ENCODE results near the gene AHSP.
"Not testable (repeated sequence)": the region's sequence is repeated elsewhere in the genome, so short reads cannot be mapped to it uniquely, and the experiment has no call there.

Gene AHSP

GRCh38 chr16:31530405-31530804 lies 2.7 kb downstream of the AHSP start:
- H3K36me3 Mint-ChIP-seq (ENCODE audit: low read depth): no peaks in the 10 kb centered on the region
- intact Hi-C loops (cut with micrococcal nuclease): no loop called here
- H3K4me1 Mint-ChIP-seq (ENCODE audit: low read depth): no peaks in the 10 kb centered on the region
- H3K9me3 Mint-ChIP-seq: no peaks in the 10 kb centered on the region
- H3K27me3 Mint-ChIP-seq: peaks cover 33% of the 10 kb centered on the region
- H3K4me3 Mint-ChIP-seq: no peak overlapping the region
- H3K27ac Mint-ChIP-seq: no peak overlapping the region

GRCh38 chr16:31531096-31531495 lies 3.4 kb downstream of the AHSP start:
- Mint-ChIP-seq H3K27me3 (peaks cover 38% of the 10 kb centered on the region), H3K4me3 (no peak overlapping the region), H3K27ac (no peak overlapping the region), H3K36me3 (ENCODE audit: low read depth) (no peaks in the 10 kb centered on the region), H3K4me1 (ENCODE audit: low read depth) (no peaks in the 10 kb centered on the region), H3K9me3 (no peaks in the 10 kb centered on the region)
- intact Hi-C loops (cut with micrococcal nuclease): no loop called here

GRCh38 chr16:31532120-31532519 lies 4.4 kb downstream of the AHSP start:
- H3K27ac Mint-ChIP-seq: no peak overlapping the region
- no peak overlapping the region for H3K4me3 Mint-ChIP-seq
- H3K4me1 Mint-ChIP-seq (ENCODE audit: low read depth): no peaks in the 10 kb centered on the region
- intact Hi-C loops (cut with micrococcal nuclease): no loop called here
- H3K9me3 Mint-ChIP-seq: no peaks in the 10 kb centered on the region
- H3K36me3 Mint-ChIP-seq (ENCODE audit: low read depth): no peaks in the 10 kb centered on the region
- H3K27me3 Mint-ChIP-seq: peaks cover 45% of the 10 kb centered on the region

GRCh38 chr16:31532896-31533295 lies 5.2 kb downstream of the AHSP start:
- Mint-ChIP-seq H3K4me1 (ENCODE audit: low read depth) (peaks cover 5% of the 10 kb centered on the region), H3K36me3 (ENCODE audit: low read depth) (no peaks in the 10 kb centered on the region), H3K27ac (no peak overlapping the region), H3K27me3 (peaks cover 49% of the 10 kb centered on the region), H3K9me3 (no peaks in the 10 kb centered on the region), H3K4me3 (no peak overlapping the region)
- intact Hi-C loops (cut with micrococcal nuclease): no loop called here

GRCh38 chr16:31535737-31536136 lies 8.0 kb downstream of the AHSP start:
- Mint-ChIP-seq H3K4me3 (no peak overlapping the region), H3K36me3 (ENCODE audit: low read depth) (no peaks in the 10 kb centered on the region), H3K4me1 (ENCODE audit: low read depth) (peaks cover 5% of the 10 kb centered on the region), H3K27ac (no peak overlapping the region), H3K9me3 (peaks cover 23% of the 10 kb centered on the region), H3K27me3 (peaks cover 51% of the 10 kb centered on the region)
- intact Hi-C loops (cut with micrococcal nuclease): no loop called here

- Mint-ChIP-seq H3K4me3 (peak overlapping the region; percentile 75), H3K27ac (no peak overlapping the region), H3K4me1 (ENCODE audit: low read depth) (peaks cover 5% of the 10 kb centered on the region), H3K9me3 (peaks cover 28% of the 10 kb centered on the region), H3K27me3 (peaks cover 52% of the 10 kb centered on the region), H3K36me3 (ENCODE audit: low read depth) (no peaks in the 10 kb centered on the region)
- intact Hi-C loops (cut with micrococcal nuclease): no loop called here
Observed at GRCh38 chr16:31536804-31537361, 9.2 kb downstream of the AHSP start.

GRCh38 chr16:31537362-31538242 lies 9.9 kb downstream of the AHSP start:
- intact Hi-C loops (cut with micrococcal nuclease): no loop called here
- H3K36me3 Mint-ChIP-seq (ENCODE audit: low read depth): no peaks in the 10 kb centered on the region
- H3K4me3 Mint-ChIP-seq: peak overlapping the region; percentile 75
- H3K9me3 Mint-ChIP-seq: peaks cover 35% of the 10 kb centered on the region
- peaks cover 52% of the 10 kb centered on the region for H3K27me3 Mint-ChIP-seq
- peaks cover 5% of the 10 kb centered on the region for H3K4me1 Mint-ChIP-seq (ENCODE audit: low read depth)
- no peak overlapping the region for H3K27ac Mint-ChIP-seq

- H3K27ac Mint-ChIP-seq; H3K4me3 Mint-ChIP-seq; H3K4me1 Mint-ChIP-seq (ENCODE audit: low read depth); H3K36me3 Mint-ChIP-seq (ENCODE audit: low read depth); intact Hi-C loops (cut with micrococcal nuclease): not testable (repeated sequence)
- H3K27me3 Mint-ChIP-seq: peaks cover 52% of the 10 kb centered on the region
- H3K9me3 Mint-ChIP-seq: peaks cover 41% of the 10 kb centered on the region
Observed at GRCh38 chr16:31538243-31538598, 10.5 kb downstream of the AHSP start.

- Mint-ChIP-seq H3K27me3 (peaks cover 49% of the 10 kb centered on the region), H3K9me3 (peaks cover 52% of the 10 kb centered on the region)
- H3K27ac Mint-ChIP-seq; H3K4me1 Mint-ChIP-seq (ENCODE audit: low read depth); H3K4me3 Mint-ChIP-seq; intact Hi-C loops (cut with micrococcal nuclease); H3K36me3 Mint-ChIP-seq (ENCODE audit: low read depth): not testable (repeated sequence)
Observed at GRCh38 chr16:31539762-31540161, 12.1 kb downstream of the AHSP start.

GRCh38 chr16:31542763-31543162 lies 15.1 kb downstream of the AHSP start:
- Mint-ChIP-seq H3K27me3 (peaks cover 28% of the 10 kb centered on the region), H3K4me1 (ENCODE audit: low read depth) (peaks cover 1% of the 10 kb centered on the region), H3K9me3 (peaks cover 54% of the 10 kb centered on the region), H3K4me3 (no peak overlapping the region), H3K36me3 (ENCODE audit: low read depth) (no peaks in the 10 kb centered on the region), H3K27ac (no peak overlapping the region)
- intact Hi-C loops (cut with micrococcal nuclease): no loop called here

- no peak overlapping the region for H3K4me3 Mint-ChIP-seq
- H3K4me1 Mint-ChIP-seq (ENCODE audit: low read depth): peaks cover 7% of the 10 kb centered on the region
- peaks cover 6% of the 10 kb centered on the region for H3K27me3 Mint-ChIP-seq
- no peaks in the 10 kb centered on the region for H3K36me3 Mint-ChIP-seq (ENCODE audit: low read depth)
- intact Hi-C loops (cut with micrococcal nuclease): no loop called here
- no peaks in the 10 kb centered on the region for H3K9me3 Mint-ChIP-seq
- no peak overlapping the region for H3K27ac Mint-ChIP-seq
Observed at GRCh38 chr16:31561426-31562233, 33.9 kb downstream of the AHSP start.

- H3K36me3 Mint-ChIP-seq (ENCODE audit: low read depth): no peaks in the 10 kb centered on the region
- H3K27me3 Mint-ChIP-seq: peaks cover 38% of the 10 kb centered on the region
- intact Hi-C loops (cut with micrococcal nuclease): no loop called here
- H3K4me1 Mint-ChIP-seq (ENCODE audit: low read depth): peaks cover 11% of the 10 kb centered on the region
- peak overlapping the region; percentile 67 for H3K4me3 Mint-ChIP-seq
- peaks cover 5% of the 10 kb centered on the region for H3K9me3 Mint-ChIP-seq
- H3K27ac Mint-ChIP-seq: no peak overlapping the region
Observed at GRCh38 chr16:31568577-31569359, 41.1 kb downstream of the AHSP start.

GRCh38 chr16:31569360-31569717 lies 41.6 kb downstream of the AHSP start:
- no peak overlapping the region for H3K27ac Mint-ChIP-seq
- no peaks in the 10 kb centered on the region for H3K36me3 Mint-ChIP-seq (ENCODE audit: low read depth)
- H3K4me3 Mint-ChIP-seq: no peak overlapping the region
- peaks cover 11% of the 10 kb centered on the region for H3K4me1 Mint-ChIP-seq (ENCODE audit: low read depth)
- peaks cover 36% of the 10 kb centered on the region for H3K27me3 Mint-ChIP-seq
- peaks cover 6% of the 10 kb centered on the region for H3K9me3 Mint-ChIP-seq
- intact Hi-C loops (cut with micrococcal nuclease): no loop called here
